GM18907 (cell line): ENCODE measurements around the gene DACH1.

Source experiments
- ATAC-seq: cut with Tn5 transposase; IDR thresholded peaks from one replicate; pipeline ENCODE4 v1.9.1; 2021; ENCODE audit warnings: mild to moderate bottlenecking, moderate library complexity; ENCODE audit not compliant: unreplicated experiment

The DACH1 gene

GRCh38 chr13:71430681-71431080 is 436.3 kb downstream of the DACH1 start:
- ATAC-seq: no peak

- no peak for ATAC-seq
Observed at GRCh38 chr13:71417205-71417604, 449.8 kb downstream of the DACH1 start.

- ATAC-seq: no peak
Observed at GRCh38 chr13:71412231-71412630, 454.8 kb downstream of the DACH1 start.

GRCh38 chr13:71408416-71408815 is 458.6 kb downstream of the DACH1 start:
- no peak for ATAC-seq

- no peak for ATAC-seq
Observed at GRCh38 chr13:71399631-71400215, 467.3 kb downstream of the DACH1 start.

DNA sequence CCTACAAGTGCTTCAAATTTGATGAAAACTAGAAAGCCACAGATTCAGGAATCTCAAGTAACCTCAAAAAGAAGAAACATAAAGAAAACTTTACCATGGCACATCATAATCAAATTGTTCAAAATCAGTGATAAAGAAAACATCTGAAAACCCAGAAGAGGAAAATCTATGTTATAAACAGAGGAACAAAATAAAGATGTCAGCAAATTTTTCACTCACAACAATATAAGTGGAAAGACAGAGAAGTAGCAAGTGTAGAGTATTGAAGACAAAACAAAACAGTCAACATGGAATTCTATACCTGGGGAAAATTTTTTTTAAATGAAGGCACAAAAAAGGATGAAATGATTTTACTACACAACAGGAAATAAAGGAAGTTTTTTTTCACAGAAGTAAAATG is 470.9 kb downstream of the DACH1 start:
- ATAC-seq: no peak

- no peak for ATAC-seq
Observed at GRCh38 chr13:71395053-71395452, 472.0 kb downstream of the DACH1 start.

DNA sequence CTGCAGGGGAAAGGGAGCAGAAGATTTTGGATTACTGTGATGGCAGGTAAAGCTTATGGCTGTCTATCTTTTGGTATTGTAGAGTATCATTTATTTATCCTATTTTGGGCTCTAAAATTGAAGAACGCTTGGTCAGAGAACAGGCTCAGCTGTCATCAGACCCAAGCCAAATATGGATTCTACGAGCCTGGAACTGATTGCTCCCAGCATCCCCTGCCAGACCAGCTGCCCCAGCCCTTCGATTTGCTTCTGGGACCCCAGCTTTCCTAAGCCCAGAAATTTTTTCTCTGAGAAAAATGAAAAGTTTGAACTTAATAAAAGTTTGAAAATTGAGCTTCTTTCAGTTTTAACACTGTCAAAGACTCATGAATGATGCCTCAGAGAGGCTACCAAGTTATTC is 472.8 kb downstream of the DACH1 start:
- no peak for ATAC-seq
